CD4-positive, alpha-beta T cell (primary cell): ENCODE results near the gene ARPIN. TPM values are rescaled to one million over a fixed set of nuclear protein-coding genes. Genes with fewer than 3 reads are reported as not detected.

Experiments
- ATAC-seq: fragments of 200-7000 bp; cut with Tn5 transposase; one replicate; pipeline ENCODE4 v1.10.0; 2022; ENCODE audit warnings: mild to moderate bottlenecking; ENCODE audit not compliant: poor library complexity
- CTCF ChIA-PET: fragments of 350-600 bp; sonication (Branson Sonifier 250); formaldehyde crosslinking; loops from one replicate; lab custom pipeline; 2021; ENCODE audit warnings: antibody characterized with exemption, inconsistent platforms; lab: Charles Lee
- POLR2A ChIA-PET: fragments of 350-600 bp; sonication (Branson Sonifier 250); formaldehyde crosslinking; loops from one replicate; lab custom pipeline; 2021; ENCODE audit warnings: antibody characterized with exemption, inconsistent platforms; lab: Charles Lee
- DNase-seq, 14 experiments: peaks; one replicate each; pipeline ENCODE4 v3.0.0-alpha.2; 2013 to 2020; ENCODE audit warnings: mixed read lengths in 2 of 14
- H3K27ac ChIP-seq, 2 donors: one replicate each; pipeline versions ENCODE4 v1.5.1 to v1.7.0; 2013; ENCODE audit warnings: low read length in 2 of 2, low read depth in 1 of 2, mild to moderate bottlenecking in 1 of 2
- H3K27me3 ChIP-seq, 2 experiments: 1 replicate in 1 of 2; 2 replicates in 1 of 2; pipeline versions ENCODE4 v1.6.1 to v1.7.0; 2013; ENCODE audit warnings: low read length in 2 of 2, control low read depth in 1 of 2, mild to moderate bottlenecking in 1 of 2, moderate library complexity in 1 of 2; ENCODE audit not compliant: insufficient read depth in 2 of 2, control insufficient read depth in 1 of 2
- H3K36me3 ChIP-seq: one replicate; pipeline ENCODE4 v1.6.1; 2013; ENCODE audit warnings: low read length, control low read depth; ENCODE audit not compliant: insufficient read depth
- H3K4me1 ChIP-seq: one replicate; pipeline ENCODE4 v1.6.1; 2013; ENCODE audit warnings: low read length, control low read depth; ENCODE audit not compliant: insufficient read depth
- H3K4me3 ChIP-seq: one replicate; pipeline ENCODE4 v1.5.1; 2013; ENCODE audit warnings: mild to moderate bottlenecking, low read length, moderate library complexity
- H3K9me3 ChIP-seq, 2 experiments: 1 replicate in 1 of 2; 2 replicates in 1 of 2; pipeline versions ENCODE4 v1.6.1 to v1.7.0; 2013; ENCODE audit warnings: low read length in 2 of 2, mild to moderate bottlenecking in 2 of 2, control low read depth in 1 of 2, moderate library complexity in 1 of 2; ENCODE audit not compliant: control insufficient read depth in 1 of 2, insufficient read depth in 1 of 2
- H3K27ac Mint-ChIP-seq: one replicate; pipeline ENCODE4 v1.8.0; 2020; ENCODE audit warnings: mixed read lengths
- H3K27me3 Mint-ChIP-seq: one replicate; pipeline ENCODE4 v1.8.0; 2021; ENCODE audit warnings: mixed read lengths
- H3K36me3 Mint-ChIP-seq: one replicate; pipeline ENCODE4 v1.8.0; 2021; ENCODE audit warnings: low read depth, mixed read lengths
- H3K4me1 Mint-ChIP-seq: one replicate; pipeline ENCODE4 v1.8.0; 2021; ENCODE audit warnings: low read depth, mixed read lengths
- H3K4me3 Mint-ChIP-seq: one replicate; pipeline ENCODE4 v1.8.0; 2020; ENCODE audit warnings: mild to moderate bottlenecking, mixed read lengths
- H3K9me3 Mint-ChIP-seq: one replicate; pipeline ENCODE4 v1.8.0; 2020; ENCODE audit warnings: mixed read lengths
- CTCF ChIP-seq: fragments of 200-600 bp; IDR thresholded peaks from one replicate; pipeline ENCODE4 v1.8.0; 2022; ENCODE audit warnings: antibody characterized with exemption, mild to moderate bottlenecking
- intact Hi-C, 2 experiments: fragments of 100-400 bp; cut with DNase I in 1 of 2; cut with micrococcal nuclease in 1 of 2; formaldehyde crosslinking; loops; one replicate each; pipeline versions ENCODE4 v1.15.1 to v1.9.0; 2023 to 2025; cut with DNase I, micrococcal nuclease
- total RNA-seq, 174 experiments: library from RNA in 2 of 174; stranded (reverse) in 2 of 174; gene quantifications; one replicate each; pipeline ENCODE4 v1.2.3 and lab custom pipeline; 2021 to 2026

Gene ARPIN
- total RNA-seq, 2 experiments from 2014 or later, result not detected

DNA sequence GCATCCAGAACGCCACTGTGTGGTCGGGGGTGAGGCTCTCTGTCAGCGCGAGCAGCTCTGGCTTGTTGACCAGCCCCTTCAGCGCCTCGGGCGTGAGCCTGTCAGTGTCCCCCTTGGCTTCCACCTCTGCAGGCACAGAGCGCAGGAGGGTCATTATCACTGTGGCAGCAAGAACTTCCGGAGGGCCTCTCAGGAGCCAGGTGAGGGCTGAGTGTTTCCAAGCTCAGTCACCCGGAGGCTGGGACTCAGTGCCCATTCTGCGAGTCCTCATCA is 9.0 kb downstream of the ARPIN start:
- no peaks in the 10 kb centered on the region for H3K36me3 ChIP-seq
- ChIA-PET CTCF (no interaction called here), POLR2A (no interaction called here)

DNA sequence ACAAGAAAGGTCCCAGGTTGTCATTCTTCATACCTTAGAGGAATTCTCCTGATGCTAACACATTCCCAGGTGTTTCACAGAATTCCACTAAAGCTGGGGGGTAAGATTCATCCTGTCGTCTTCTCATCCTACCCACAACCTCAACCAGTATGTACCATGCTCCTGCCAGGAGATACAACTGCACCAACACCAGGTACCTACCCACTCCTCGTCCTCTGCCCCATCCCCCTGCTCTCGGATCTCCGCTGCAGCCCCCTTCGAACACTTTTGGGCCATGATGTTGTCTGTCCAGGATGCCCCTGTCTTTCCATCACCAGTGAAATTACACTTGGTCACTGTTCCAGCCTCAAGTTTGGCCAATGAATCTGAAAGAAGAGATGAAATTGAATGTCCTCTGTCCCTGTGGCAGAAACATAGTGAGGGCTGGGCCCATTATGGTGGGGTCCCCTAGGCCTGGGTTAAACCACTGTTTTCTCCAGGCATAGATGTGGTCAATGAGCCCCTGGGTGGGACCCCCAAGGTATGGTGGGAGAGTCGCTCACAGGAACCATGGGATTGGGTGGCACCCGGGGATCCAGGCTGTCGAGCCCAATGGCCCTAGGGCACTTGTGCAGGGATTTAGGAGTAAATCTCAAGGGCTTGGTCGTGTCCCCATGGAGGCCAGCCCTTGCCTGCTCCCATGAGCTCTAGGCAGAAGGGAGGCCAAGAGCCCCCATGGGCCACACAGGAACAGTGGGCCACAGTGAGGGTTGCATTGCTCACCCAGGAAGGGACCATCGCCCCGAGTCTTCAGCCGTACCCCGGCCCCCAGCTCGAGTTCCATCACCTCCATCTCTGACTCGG is 9.5 kb downstream of the ARPIN start:
- POLR2A ChIA-PET, result no interaction called here
- Histone ChIP-seq H3K27ac (no peak overlapping the region), H3K27me3 (peaks cover 0 to 2% of the 10 kb centered on the region in 2 experiments), H3K36me3 (no peaks in the 10 kb centered on the region), H3K4me1 (no peaks in the 10 kb centered on the region), H3K4me3 (no peak overlapping the region), H3K9me3 (no peaks in the 10 kb centered on the region)
- no peak for ATAC-seq
- Mint-ChIP-seq H3K4me1 (no peaks in the 10 kb centered on the region), H3K9me3 (no peaks in the 10 kb centered on the region), H3K4me3 (no peak overlapping the region), H3K36me3 (no peaks in the 10 kb centered on the region), H3K27ac (no peak overlapping the region), H3K27me3 (no peaks in the 10 kb centered on the region)
- intact Hi-C loops, result loop anchor here in 1 of 2 experiments (5.0 kb wide), 1 partner anchor 89 kb away; no protein-coding TSS in a partner anchor
- CTCF ChIA-PET, result no interaction called here
- no peak for DNase-seq
- no peak for TF ChIP-seq CTCF

More for the DNA sequence above, 9.0 kb downstream of the ARPIN start:
- Mint-ChIP-seq H3K27ac (no peak overlapping the region), H3K27me3 (no peaks in the 10 kb centered on the region), H3K9me3 (no peaks in the 10 kb centered on the region), H3K4me3 (no peak overlapping the region), H3K36me3 (no peaks in the 10 kb centered on the region), H3K4me1 (no peaks in the 10 kb centered on the region)
- no peak for DNase-seq
- Histone ChIP-seq H3K4me1 (no peaks in the 10 kb centered on the region), H3K27ac (no peak overlapping the region), H3K27me3 (peaks cover 0 to 2% of the 10 kb centered on the region in 2 experiments), H3K9me3 (no peaks in the 10 kb centered on the region), H3K4me3 (no peak overlapping the region)
- TF ChIP-seq CTCF, result no peak
- ATAC-seq, result no peak
- intact Hi-C loops, result loop anchor here in 1 of 2 experiments (5.0 kb wide), 1 partner anchor 89 kb away; no protein-coding TSS in a partner anchor

DNA sequence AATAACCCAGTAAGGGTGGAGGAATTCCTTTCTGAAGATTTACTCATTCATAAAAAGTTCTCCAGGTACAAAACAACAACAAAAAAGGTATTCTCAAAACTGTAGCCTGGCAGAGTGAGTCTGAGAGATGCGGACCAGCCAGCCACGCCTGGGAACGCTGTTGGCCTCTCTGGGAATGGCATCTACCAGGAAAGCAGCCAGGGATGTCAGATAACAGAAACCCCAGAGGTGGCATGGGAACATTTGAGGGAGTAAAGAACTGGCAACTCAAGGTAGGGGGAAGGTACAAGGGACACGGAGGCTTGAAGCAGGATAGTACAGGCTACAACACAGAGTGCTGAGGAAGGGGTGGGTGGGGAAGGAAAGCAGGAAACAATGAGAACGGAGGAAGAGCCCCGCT is 11.9 kb downstream of the ARPIN start:
- Histone ChIP-seq H3K27ac (no peak overlapping the region), H3K9me3 (no peaks in the 10 kb centered on the region), H3K4me1 (no peaks in the 10 kb centered on the region), H3K36me3 (no peaks in the 10 kb centered on the region), H3K27me3 (peaks cover 0 to 2% of the 10 kb centered on the region in 2 experiments), H3K4me3 (no peak overlapping the region)
- ChIA-PET CTCF (interaction anchor here (1.5 kb wide), 1 partner anchor 171 kb away, joined by 3 read pairs; no protein-coding TSS in a partner anchor), POLR2A (no interaction called here)
- ATAC-seq, result no peak
- Mint-ChIP-seq H3K27ac (no peak overlapping the region), H3K27me3 (no peaks in the 10 kb centered on the region), H3K36me3 (no peaks in the 10 kb centered on the region), H3K4me1 (no peaks in the 10 kb centered on the region), H3K4me3 (no peak overlapping the region), H3K9me3 (no peaks in the 10 kb centered on the region)
- no peak for TF ChIP-seq CTCF
- intact Hi-C loops, result loop anchor here in 1 of 2 experiments (5.0 kb wide), 1 partner anchor 91 kb away; no protein-coding TSS in a partner anchor
- no peak for DNase-seq
